ENCODE results near the gene ENAH. TPM values are rescaled to one million over a fixed set of nuclear protein-coding genes. Genes with fewer than 3 reads are reported as not detected.

The ENAH gene
- total RNA-seq, 1 experiment from 2014 or later: 285 TPM

GRCh38 chr1:225517221-225517620, 135.7 kb downstream of the ENAH start:
- H3K9me3 Mint-ChIP-seq: peaks cover 0 to 4% of the 10 kb centered on the region in 2 experiments; a peak in 1 of 5 replicates
- H3K14ac ChIP-seq (ENCODE audit: insufficient read depth, low read length): no peak overlapping the region
- no peak for DNase-seq
- peaks cover 7% of the 10 kb centered on the region; the same call in 1 of the 2 replicates for H3K4me1 ChIP-seq (ENCODE audit: insufficient read depth, low read length)
- H3K27ac Mint-ChIP-seq: peak overlapping the region in 2 of 3 experiments; percentile 42 to 67; a peak in 4 of 7 replicates
- no peak overlapping the region for H4K91ac ChIP-seq (ENCODE audit: insufficient read length, low read depth, low read length)
- no peaks in the 10 kb centered on the region for H4K20me1 ChIP-seq (ENCODE audit: control insufficient read depth, insufficient read depth, insufficient read length)
- no peak overlapping the region for H2AFZ ChIP-seq (ENCODE audit: low read length)
- H3K23ac ChIP-seq (ENCODE audit: insufficient read length, low read depth, low read length): no peak overlapping the region
- no peak overlapping the region for H2BK5ac ChIP-seq (ENCODE audit: insufficient read length, low read length)
- no peak overlapping the region for H3K4ac ChIP-seq (ENCODE audit: low read depth, low read length)
- no peaks in the 10 kb centered on the region for H3K9me3 ChIP-seq (ENCODE audit: control insufficient read depth, low read depth, low read length)
- H2AK5ac ChIP-seq (ENCODE audit: insufficient read length, low read length): no peak overlapping the region
- H3K18ac ChIP-seq (ENCODE audit: insufficient read length, low read depth, low read length): no peak overlapping the region
- H2BK15ac ChIP-seq (ENCODE audit: low read depth, low read length): no peak overlapping the region
- H2BK20ac ChIP-seq (ENCODE audit: low read depth, low read length, poor library complexity, severe bottlenecking): no peak overlapping the region
- no peak overlapping the region for H3K27ac ChIP-seq (ENCODE audit: insufficient read length, low read depth, low read length)
- H3K4me1 Mint-ChIP-seq: peaks cover 52 to 54% of the 10 kb centered on the region in 2 experiments
- H2BK120ac ChIP-seq (ENCODE audit: low read depth, low read length, poor library complexity, severe bottlenecking): no peak overlapping the region
- H3K79me1 ChIP-seq (ENCODE audit: insufficient read depth, low read depth, low read length, poor library complexity, severe bottlenecking): no peaks in the 10 kb centered on the region
- no peak overlapping the region for H2BK12ac ChIP-seq (ENCODE audit: insufficient read length, low read depth, low read length)
- H3T11ph ChIP-seq (ENCODE audit: low read length): no peak overlapping the region
- H3K4me3 Mint-ChIP-seq: no peak overlapping the region
- no peak for TF ChIP-seq CTCF (conservative IDR thresholded peaks at IDR 0.05)
- WGBS (ENCODE audit: extremely low coverage, insufficient read length, low lambda C conversion rate): no CpG with 5 or more reads among the region's 6 CpGs
- no peaks in the 10 kb centered on the region for H3K27me3 Mint-ChIP-seq (ENCODE audit: low read depth)
- H4K8ac ChIP-seq (replicated peaks; ENCODE audit: insufficient read length, low read depth, low read length): no peak overlapping the region
- H3K27me3 ChIP-seq (ENCODE audit: insufficient read depth, low read length): no peaks in the 10 kb centered on the region
- H3K79me2 ChIP-seq (ENCODE audit: insufficient read depth, low read length): no peaks in the 10 kb centered on the region; the same call in 1 of the 2 replicates
- no peaks in the 10 kb centered on the region for H3K23me2 ChIP-seq (ENCODE audit: insufficient read length, low read depth, low read length, poor library complexity, severe bottlenecking)
- no peak overlapping the region for H3K9ac ChIP-seq (ENCODE audit: extremely low read depth, insufficient read length, low read length)
- peaks cover 27 to 45% (median 42%) of the 10 kb centered on the region in 3 experiments for H3K36me3 Mint-ChIP-seq (ENCODE audit: insufficient read depth in 1 of 3, low read depth in 3 of 3)
- no peak overlapping the region for H4K5ac ChIP-seq (ENCODE audit: insufficient read length, low read depth, low read length)
- H3K4me2 ChIP-seq (ENCODE audit: insufficient read depth, insufficient read length, low read length): no peak overlapping the region
- H3K56ac ChIP-seq (ENCODE audit: insufficient read length, low read depth, low read length): no peak overlapping the region
